ENCODE measurements around the gene EIF3L.

DNA sequence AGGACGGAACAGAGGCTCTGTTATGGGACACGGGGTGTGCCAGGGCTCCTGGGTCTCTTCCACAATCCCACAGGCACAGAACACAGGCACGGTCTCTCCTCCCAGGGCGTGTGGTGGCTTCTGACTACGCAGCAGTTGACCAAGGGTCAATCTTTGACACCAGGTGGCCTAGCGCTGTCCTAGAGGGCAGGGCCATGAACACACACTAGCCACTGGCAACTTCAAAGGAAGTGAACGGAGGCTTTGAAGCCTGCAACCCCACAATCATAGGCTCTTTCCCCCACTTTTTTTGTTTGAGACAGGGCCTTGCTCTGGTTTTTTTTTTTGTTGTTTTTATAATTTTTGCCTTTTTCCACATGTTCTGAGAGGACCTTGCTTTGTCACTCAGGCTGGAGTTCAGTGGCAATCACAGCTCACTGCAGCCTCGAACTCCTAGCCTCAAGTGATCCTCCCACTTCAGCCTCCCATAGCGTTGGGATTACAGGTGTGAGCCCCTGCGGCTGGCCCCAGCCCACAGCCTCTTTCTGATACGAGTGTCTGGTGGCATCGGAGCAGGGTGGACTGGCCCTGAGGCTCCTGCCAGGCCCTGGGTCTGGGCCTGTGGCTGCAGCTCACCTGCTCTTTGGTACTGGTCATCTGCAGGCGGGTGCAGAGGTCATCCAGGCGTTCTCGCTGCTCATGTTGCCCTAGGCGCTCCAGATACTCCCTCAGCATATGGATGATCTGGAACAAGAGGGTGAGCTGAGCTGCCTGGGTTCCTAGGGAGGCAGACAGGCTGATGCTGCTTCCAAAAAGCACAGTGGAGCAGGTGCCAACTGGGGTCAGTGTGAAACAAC lies 17.0 kb upstream of the EIF3L start:
- TF ChIP-seq CTCF (IDR thresholded peaks at IDR 0.05) (no peak), EP300 (IDR thresholded peaks at IDR 0.05) (no peak), POLR2A (IDR thresholded peaks at IDR 0.05) (no peak)

All from suprapubic skin (tissue), 3 donors.